SK-N-DZ (cell line): ENCODE measurements around the gene CNTFR.

ENCODE experiments used
- DNase-seq: peaks from one replicate; pipeline ENCODE4 v3.0.0-alpha.2; 2015; ENCODE audit warnings: low spot score

CNTFR gene

GRCh38 chr9:34524349-34524748 lies 65.2 kb downstream of the CNTFR start:
- DNase-seq: no peak

GRCh38 chr9:34522971-34523797 lies 66.3 kb downstream of the CNTFR start, which contains the start of gene ENHO:
Gene ENHO, minus strand, starts transcription at chr9:34522990. Its CDS starts 1,295 bp downstream, at chr9:34521695.
- peak; percentile 92 for DNase-seq

GRCh38 chr9:34522091-34522887 lies 67.2 kb downstream of the CNTFR start:
- no peak for DNase-seq

GRCh38 chr9:34521406-34522045 lies 68.0 kb downstream of the CNTFR start:
- DNase-seq: no peak

- no peak for DNase-seq
Measured at GRCh38 chr9:34520505-34521385, 68.8 kb downstream of the CNTFR start.

- DNase-seq: no peak
Measured at GRCh38 chr9:34520096-34520495, 69.4 kb downstream of the CNTFR start.

GRCh38 chr9:34519321-34520020 lies 70.1 kb downstream of the CNTFR start:
- DNase-seq: no peak

- no peak for DNase-seq
Measured at GRCh38 chr9:34518896-34519295, 70.6 kb downstream of the CNTFR start.

GRCh38 chr9:34518110-34518616 lies 71.4 kb downstream of the CNTFR start:
- DNase-seq: no peak

- DNase-seq: no peak
Measured at GRCh38 chr9:34517185-34517584, 72.3 kb downstream of the CNTFR start.

- DNase-seq: no peak
Measured at GRCh38 chr9:34515959-34516358, 73.6 kb downstream of the CNTFR start.

GRCh38 chr9:34514816-34515215 lies 74.7 kb downstream of the CNTFR start:
- DNase-seq: no peak

GRCh38 chr9:34514401-34514800 lies 75.1 kb downstream of the CNTFR start:
- no peak for DNase-seq

- peak; percentile 63 for DNase-seq
Measured at GRCh38 chr9:34513567-34514214, 75.8 kb downstream of the CNTFR start.

GRCh38 chr9:34512131-34513078 lies 77.1 kb downstream of the CNTFR start:
- DNase-seq: peak; percentile 47

GRCh38 chr9:34510497-34511468 lies 78.7 kb downstream of the CNTFR start:
- no peak for DNase-seq

GRCh38 chr9:34508951-34509350 lies 80.6 kb downstream of the CNTFR start:
- DNase-seq: no peak
